Stimulated activated CD4-positive, alpha-beta T cell treated with anti-CD3 and anti-CD28 coated beads, Interleukin-4, amount 100 ng/mL, for 48 hours (primary cell): ENCODE measurements around the gene LAYN.

ENCODE experiments used
- DNase-seq, 2 donors: peaks; one replicate each; pipeline ENCODE4 v3.0.0-alpha.2; 2020; ENCODE audit warnings: low read depth in 2 of 2

Gene LAYN

GRCh38 chr11:111562692-111563389, 22.3 kb downstream of the LAYN start:
- DNase-seq = no peak

GRCh38 chr11:111565114-111565720, 24.7 kb downstream of the LAYN start:
- DNase-seq = peak; percentile 45 to 47

GRCh38 chr11:111566324-111566723, 25.8 kb downstream of the LAYN start:
- no peak for DNase-seq

- no peak for DNase-seq
Measured at GRCh38 chr11:111569476-111569875, 29.0 kb downstream of the LAYN start.

- no peak for DNase-seq
Measured at GRCh38 chr11:111570796-111571195, 30.3 kb downstream of the LAYN start.

- DNase-seq = no peak
Measured at GRCh38 chr11:111571829-111572501, 31.4 kb downstream of the LAYN start.

- DNase-seq = no peak
Measured at GRCh38 chr11:111572581-111572980, 32.1 kb downstream of the LAYN start.

- no peak for DNase-seq
Measured at GRCh38 chr11:111573821-111574249, 33.3 kb downstream of the LAYN start.

GRCh38 chr11:111574373-111575225, 34.1 kb downstream of the LAYN start:
- no peak for DNase-seq

GRCh38 chr11:111575740-111576139, 35.2 kb downstream of the LAYN start:
- DNase-seq = no peak

- DNase-seq = no peak
Measured at GRCh38 chr11:111577821-111578220, 37.3 kb downstream of the LAYN start.

GRCh38 chr11:111581341-111581740, 40.8 kb downstream of the LAYN start:
- DNase-seq = no peak

- no peak for DNase-seq
Measured at GRCh38 chr11:111582163-111582562, 41.6 kb downstream of the LAYN start.

- DNase-seq = no peak
Measured at GRCh38 chr11:111582881-111583280, 42.4 kb downstream of the LAYN start.

- no peak for DNase-seq
Measured at GRCh38 chr11:111585371-111585770, 44.9 kb downstream of the LAYN start.

GRCh38 chr11:111586388-111586831, 45.9 kb downstream of the LAYN start:
- DNase-seq = no peak

GRCh38 chr11:111589114-111589513, 48.6 kb downstream of the LAYN start:
- DNase-seq = no peak

- no peak for DNase-seq
Measured at GRCh38 chr11:111589886-111590499, 49.5 kb downstream of the LAYN start.

GRCh38 chr11:111591187-111591960, 50.9 kb downstream of the LAYN start:
- no peak for DNase-seq

GRCh38 chr11:111592491-111592890, 52.0 kb downstream of the LAYN start:
- DNase-seq = no peak

GRCh38 chr11:111596319-111596718, 55.8 kb downstream of the LAYN start:
- DNase-seq = no peak
